CD4-positive, CD25-positive, alpha-beta regulatory T cell (primary cell): ENCODE data around the gene NCAN. TPM values are rescaled to one million over a fixed set of nuclear protein-coding genes. Genes with fewer than 3 reads are reported as not detected.

Experiments used
- polyA plus RNA-seq, 4 donors: library from polyadenylated mRNA; unstranded; fragments of 300-500 nt; fragmentation: Illumina TruSeq; gene quantifications; one replicate each; pipeline ENCODE4 v1.2.3, GENCODE V29; 2021
- total RNA-seq: library from RNA; stranded (reverse); gene quantifications from one replicate; pipeline ENCODE4 v1.2.3, GENCODE V29; 2022

Gene NCAN
- total and polyA plus RNA-seq, 5 donors from 2014 or later: not detected

Other genes with a start within 250 kb of the NCAN start
- 131 TPM for gene SUGP2, start 178.4 kb upstream of the NCAN start, total RNA-seq
- gene SUGP2, start 178.4 kb upstream of the NCAN start, polyA plus RNA-seq: 1 to 10 TPM; 6.2 to 9.7 (median 7.8) TPM
- gene ARMC6, start 178.4 kb upstream of the NCAN start, total RNA-seq: 14.2 TPM
- gene ARMC6, start 178.4 kb upstream of the NCAN start, polyA plus RNA-seq: 10 to 100 TPM; 23.7 to 36.5 (median 31.8) TPM
- 32.2 TPM for gene SLC25A42, start 148.0 kb upstream of the NCAN start, total RNA-seq
- gene SLC25A42, start 148.0 kb upstream of the NCAN start, polyA plus RNA-seq: 10 to 100 TPM; 10.4 to 24.0 (median 16.2) TPM
- gene TMEM161A, start 73.5 kb upstream of the NCAN start, total RNA-seq: 15.6 TPM
- 10 to 100 TPM; 24.0 to 26.0 (median 24.8) TPM for gene TMEM161A, start 73.5 kb upstream of the NCAN start, polyA plus RNA-seq
- gene MEF2B, start 41.7 kb upstream of the NCAN start, total RNA-seq: 3.5 TPM
- gene MEF2B, start 41.7 kb upstream of the NCAN start, polyA plus RNA-seq: under 1 TPM in 1 of 4 donors, not detected in 3; 0.30 TPM
- gene BORCS8, start 19.8 kb upstream of the NCAN start, total RNA-seq: 27.4 TPM
- gene BORCS8, start 19.8 kb upstream of the NCAN start, polyA plus RNA-seq: 10 to 100 TPM; 20.1 to 28.4 (median 21.8) TPM
- gene RFXANK, start 19.7 kb upstream of the NCAN start, total RNA-seq: 62.1 TPM
- gene RFXANK, start 19.7 kb upstream of the NCAN start, polyA plus RNA-seq: 100 to 1,000 TPM in 1 of 4 donors, 10 to 100 TPM in 3; 59.1 to 103 (median 80.7) TPM
- 17.6 TPM for gene NR2C2AP, start 8.5 kb upstream of the NCAN start, total RNA-seq
- 10 to 100 TPM; 20.6 to 31.2 (median 26.8) TPM for gene NR2C2AP, start 8.5 kb upstream of the NCAN start, polyA plus RNA-seq
- not detected for gene TM6SF2, start 61.3 kb downstream of the NCAN start, total RNA-seq
- gene TM6SF2, start 61.3 kb downstream of the NCAN start, polyA plus RNA-seq: not detected
- 72.5 TPM for gene SUGP1, start 108.6 kb downstream of the NCAN start, total RNA-seq
- gene SUGP1, start 108.6 kb downstream of the NCAN start, polyA plus RNA-seq: 10 to 100 TPM; 22.7 to 36.3 (median 26.4) TPM
- gene MAU2, start 108.9 kb downstream of the NCAN start, total RNA-seq: 146 TPM
- gene MAU2, start 108.9 kb downstream of the NCAN start, polyA plus RNA-seq: 10 to 100 TPM; 16.5 to 20.6 (median 18.8) TPM
- 134 TPM for gene GATAD2A, start 193.7 kb downstream of the NCAN start, total RNA-seq
- gene GATAD2A, start 193.7 kb downstream of the NCAN start, polyA plus RNA-seq: 10 to 100 TPM in 1 of 4 donors, 1 to 10 TPM in 3; 8.1 to 13.9 (median 9.7) TPM